ENCODE measurements around the gene ADGRL1. TPM values are rescaled to one million over a fixed set of nuclear protein-coding genes. Genes with fewer than 3 reads are reported as not detected.

The ADGRL1 gene
- total RNA-seq, 1 experiment from 2014 or later, result 9.7 TPM

Other genes starting within 250 kb of the ADGRL1 start
- gene RFX1, start 199.8 kb downstream of the ADGRL1 start, total RNA-seq (2014; rRNA removed; shearing (Covaris generic); ENCODE audit: low replicate concordance), result 0.86 and 3.3 TPM in 2 replicates
- not detected in 2 replicates for gene RLN3, start 178.0 kb downstream of the ADGRL1 start, total RNA-seq (2014; rRNA removed; shearing (Covaris generic); ENCODE audit: low replicate concordance)
- 3.3 and 8.4 TPM in 2 replicates for gene IL27RA, start 174.4 kb downstream of the ADGRL1 start, total RNA-seq (2014; rRNA removed; shearing (Covaris generic); ENCODE audit: low replicate concordance)
- not detected in 2 replicates for gene PALM3, start 144.1 kb downstream of the ADGRL1 start, total RNA-seq (2014; rRNA removed; shearing (Covaris generic); ENCODE audit: low replicate concordance)
- gene MISP3, start 133.4 kb downstream of the ADGRL1 start, total RNA-seq (2014; rRNA removed; shearing (Covaris generic); ENCODE audit: low replicate concordance), result 1.6 and 2.3 TPM in 2 replicates
- not detected in 2 replicates for gene C19orf67, start 120.4 kb downstream of the ADGRL1 start, total RNA-seq (2014; rRNA removed; shearing (Covaris generic); ENCODE audit: low replicate concordance)
- 41.9 and 99.7 TPM in 2 replicates for gene SAMD1, start 115.4 kb downstream of the ADGRL1 start, total RNA-seq (2014; rRNA removed; shearing (Covaris generic); ENCODE audit: low replicate concordance)
- gene PRKACA, start 88.4 kb downstream of the ADGRL1 start, total RNA-seq (2014; rRNA removed; shearing (Covaris generic); ENCODE audit: low replicate concordance), result 22.7 and 48.4 TPM in 2 replicates
- gene ASF1B, start 69.6 kb downstream of the ADGRL1 start, total RNA-seq (2014; rRNA removed; shearing (Covaris generic); ENCODE audit: low replicate concordance), result 49.2 and 63.3 TPM in 2 replicates
- gene ADGRE5, start 175.3 kb upstream of the ADGRL1 start, total RNA-seq (2014; rRNA removed; shearing (Covaris generic); ENCODE audit: low replicate concordance), result 37.5 and 56.7 TPM in 2 replicates
- gene DDX39A, start 213.2 kb upstream of the ADGRL1 start, total RNA-seq (2014; rRNA removed; shearing (Covaris generic); ENCODE audit: low replicate concordance), result 227 and 342 TPM in 2 replicates
- 105 and 128 TPM in 2 replicates for gene PKN1, start 227.1 kb upstream of the ADGRL1 start, total RNA-seq (2014; rRNA removed; shearing (Covaris generic); ENCODE audit: low replicate concordance)

All from MG63 (cell line).